A549 (cell line): ENCODE measurements around the gene ROR1. TPM values are rescaled to one million over a fixed set of nuclear protein-coding genes. Genes with fewer than 3 reads are reported as not detected.

Experiments
- ATAC-seq, 2 experiments: fragments of 200-7000 bp in 1 of 2; fragments of >200 bp in 1 of 2; cut with Nextera tagmentation in 1 of 2; cut with Tn5 transposase in 1 of 2; 3 replicates each; pipeline versions ENCODE4 v1.8.0 to v1.9.1; 2018 to 2020; ENCODE audit warnings: mild to moderate bottlenecking in 1 of 2, moderate library complexity in 1 of 2
- CTCF ChIA-PET: fragments of 300-600 bp; sonication (Branson Sonifier 250); formaldehyde crosslinking; extraction: SDS; loops from one replicate; lab custom pipeline; 2021; ENCODE audit warnings: antibody characterized with exemption, inconsistent platforms; lab: Yijun Ruan, JAX
- POLR2A ChIA-PET: fragments of 350-600 bp; formaldehyde crosslinking; extraction: SDS; loops from one replicate; lab custom pipeline; 2021; ENCODE audit warnings: antibody characterized with exemption, inconsistent platforms; lab: Yijun Ruan, JAX
- DNase-seq, 2 experiments: peaks; one replicate each; pipeline versions ENCODE4 v3.0.0 to v3.0.0-alpha.2; 2011 to 2016; ENCODE audit warnings: low read depth in 1 of 2, low spot score in 1 of 2
- FAIRE-seq: peaks from 2 replicates; lab custom pipeline; 2011; peaks lifted over from hg19 to GRCh38; lab: Jason Lieb, UNC
- H3K27ac ChIP-seq, 2 experiments: fragments of >200 bp; sonication (Bioruptor Twin); formaldehyde crosslinking; 3 replicates each; pipeline ENCODE4 v1.5.1; 2016 to 2017
- H3K4me1 ChIP-seq: fragments of >200 bp; sonication (Bioruptor Twin); formaldehyde crosslinking; 3 replicates; pipeline ENCODE4 v1.6.1; 2016
- H3K4me2 ChIP-seq: fragments of >200 bp; sonication (Bioruptor Twin); formaldehyde crosslinking; 3 replicates; pipeline ENCODE4 v1.6.1; 2016
- H3K4me3 ChIP-seq: fragments of >200 bp; sonication (Bioruptor Twin); formaldehyde crosslinking; 3 replicates; pipeline ENCODE4 v1.5.1; 2016
- H3K9me3 ChIP-seq: fragments of >200 bp; sonication (Bioruptor Twin); formaldehyde crosslinking; 3 replicates; pipeline ENCODE4 v1.6.1; 2016
- CBX2 ChIP-seq: fragments of 200-600 bp; sonication (generic); IDR thresholded peaks from 2 replicates; pipeline ENCODE4 v1.6.1; 2016; ENCODE audit warnings: low read depth, mild to moderate bottlenecking, borderline replicate concordance
- CTCF ChIP-seq: fragments of >200 bp; sonication (Bioruptor Twin); formaldehyde crosslinking; IDR thresholded peaks from 3 replicates; pipeline ENCODE4 v1.5.1; 2016
- E2F6 ChIP-seq: IDR thresholded peaks from 2 replicates; pipeline ENCODE4 v1.6.1; 2012; ENCODE audit warnings: low read depth, borderline replicate concordance
- ELK1 ChIP-seq: fragments of 150-350 bp; IDR thresholded peaks from 2 replicates; pipeline ENCODE4 v1.6.1; 2014; ENCODE audit warnings: low read depth, mild to moderate bottlenecking, low read length
- EP300 ChIP-seq, 2 experiments: fragments of >200 bp; sonication (Bioruptor Twin); formaldehyde crosslinking; IDR thresholded peaks; 2 replicates in 1 of 2; 3 replicates in 1 of 2; pipeline ENCODE4 v1.6.1; 2016 to 2017
- ESRRA ChIP-seq: fragments of 150-350 bp; IDR thresholded peaks from 2 replicates; pipeline ENCODE4 v1.6.1; 2014; ENCODE audit warnings: mild to moderate bottlenecking, low read length, borderline replicate concordance
- HEYL ChIP-seq: fragments of 250-450 bp; sonication (Bioruptor Pico); IDR thresholded peaks from 2 replicates; pipeline ENCODE4 v1.8.0; 2021; ENCODE audit warnings: mild to moderate bottlenecking, moderate library complexity
- JUN ChIP-seq, 2 experiments: fragments of >200 bp; sonication (Bioruptor Twin); formaldehyde crosslinking; IDR thresholded peaks; 2 replicates in 1 of 2; 3 replicates in 1 of 2; pipeline ENCODE4 v1.6.1; 2016 to 2017
- MAFK ChIP-seq: fragments of 450-650 bp; IDR thresholded peaks from 2 replicates; pipeline ENCODE4 v1.6.1; 2014; ENCODE audit not compliant: partially characterized antibody
- POLR2A ChIP-seq: IDR thresholded peaks from 2 replicates; pipeline ENCODE4 v1.6.1; 2012; ENCODE audit warnings: mild to moderate bottlenecking, low read length
- RAD21 ChIP-seq, 2 experiments: fragments of >200 bp in 1 of 2; sonication (Bioruptor Twin) in 1 of 2; formaldehyde crosslinking in 1 of 2; IDR thresholded peaks in 1 of 2; conservative IDR thresholded peaks in 1 of 2; 2 replicates in 1 of 2; 3 replicates in 1 of 2; pipeline ENCODE4 v1.6.1; 2012 to 2018; ENCODE audit warnings: inconsistent platforms in 1 of 2
- RCOR1 ChIP-seq: fragments of 150-350 bp; IDR thresholded peaks from 2 replicates; pipeline ENCODE4 v1.6.1; 2014; ENCODE audit warnings: antibody characterized with exemption, low read length, low read depth
- SMC3 ChIP-seq: fragments of >200 bp; sonication (Bioruptor Twin); formaldehyde crosslinking; IDR thresholded peaks from 3 replicates; pipeline ENCODE4 v1.6.1; 2018; ENCODE audit warnings: inconsistent platforms
- TP53 ChIP-seq: fragments of 250-450 bp; sonication (Bioruptor Pico); IDR thresholded peaks from 2 replicates; pipeline ENCODE4 v1.5.0; 2021; ENCODE audit warnings: mild to moderate bottlenecking, moderate library complexity
- ZC3H11A ChIP-seq: fragments of 450-650 bp; IDR thresholded peaks from 2 replicates; pipeline ENCODE4 v1.6.1; 2014; ENCODE audit warnings: antibody characterized with exemption, mild to moderate bottlenecking
- ZFP36 ChIP-seq: fragments of 450-650 bp; IDR thresholded peaks from 2 replicates; pipeline ENCODE4 v1.6.1; 2014; ENCODE audit warnings: borderline replicate concordance; ENCODE audit not compliant: partially characterized antibody
- WGBS: methylation state at CpG from one replicate; pipeline ENCODE4 v1.1.6; 2017; ENCODE audit errors: missing lambda C conversion rate; 5-methylcytosine and 5-hydroxymethylcytosine counted together
- polyA plus RNA-seq, 4 experiments: library from polyadenylated mRNA; depleted of rRNA in 3 of 4; stranded (reverse); fragments of >200 nt; fragmentation: RNase III in 1 of 4; extraction: RNeasy Plus Mini Kit Qiagen cat#74134 plus additional on column Dnase treatment in 1 of 4; gene quantifications; 2 replicates in 3 of 4; 3 replicates in 1 of 4; pipeline ENCODE4 v1.2.3, GENCODE V29; 2011 to 2017

The ROR1 gene
- polyA plus RNA-seq, 2 of the 4 experiments (the other 2 are of a cell fraction): 6.5 to 19.0 TPM

GRCh38 chr1:63915121-63915520, 141.3 kb downstream of the ROR1 start:
- FAIRE-seq: no peak
- TF ChIP-seq SMC3 (0 out of 3 replicates have a peak, but pooled peaks have one; percentile 9), ELK1 (no peak), RAD21 (conservative IDR thresholded peaks at IDR 0.05 in 1 of 2, IDR thresholded peaks at IDR 0.05 in 1 of 2) (peak; percentile 36 to 48; a peak in 3 of 5 replicates), EP300 (IDR thresholded peaks at IDR 0.05) (no peak), E2F6 (no peak)
- no peak overlapping the region for H3K4me3 ChIP-seq
- peak in 1 of 2 experiments; percentile 41 for DNase-seq
- H3K4me2 ChIP-seq: no peak overlapping the region
- POLR2A ChIA-PET: no interaction called here
- WGBS: 88% methylated on average over 1 of the region's 1 CpG
- CTCF ChIA-PET: interaction anchor here (1.3 to 3.0 kb wide), 3 partner anchors 76 to 241 kb away, joined by 3 to 11 read pairs (median 3); no protein-coding TSS in a partner anchor
- peak overlapping the region; percentile 30 to 51; a peak in 4 of 6 replicates for H3K27ac ChIP-seq
- peak in 1 of 2 experiments; percentile 69; a peak in 3 of 6 replicates for ATAC-seq
- H3K9me3 ChIP-seq: no peaks in the 10 kb centered on the region
- peaks cover 85% of the 10 kb centered on the region for H3K4me1 ChIP-seq

- Histone ChIP-seq H3K4me2 (peak overlapping the region; percentile 39), H3K4me3 (no peak overlapping the region), H3K27ac (peak overlapping the region; percentile 51 to 80; a peak in 4 of 6 replicates), H3K4me1 (peaks cover 90% of the 10 kb centered on the region), H3K9me3 (no peaks in the 10 kb centered on the region)
- DNase-seq (no peak), ATAC-seq (no peak), FAIRE-seq (no peak)
- POLR2A ChIA-PET: no interaction called here
- 69% methylated on average over 2 of the region's 2 CpGs for whole genome bisulfite sequencing
- no peak for TF ChIP-seq MAFK
- TF ChIP-seq JUN (IDR thresholded peaks at IDR 0.05): no peak
- no peak for TF ChIP-seq HEYL (CRISPR knock-in tag)
- TF ChIP-seq ESRRA: no peak
- no peak for TF ChIP-seq POLR2A
- TF ChIP-seq SMC3: no peak
- TF ChIP-seq CBX2: no peak
- no peak for TF ChIP-seq RCOR1
- TF ChIP-seq ZC3H11A: no peak
- TF ChIP-seq ZFP36: no peak
- CTCF ChIA-PET: no interaction called here
These were observed 142.9 kb downstream of the ROR1 start for GRCh38 chr1:63916485-63917360.

- TF ChIP-seq CTCF (0 out of 3 replicates have a peak, but pooled peaks have one; percentile 17), RAD21 (conservative IDR thresholded peaks at IDR 0.05 in 1 of 2, IDR thresholded peaks at IDR 0.05 in 1 of 2) (0 out of 5 replicates have a peak, but pooled peaks of 1 of the 2 experiments have one; percentile 13), ZC3H11A (no peak), TP53 (no peak)
- H3K4me3 ChIP-seq: no peak overlapping the region
- peaks cover 90% of the 10 kb centered on the region for H3K4me1 ChIP-seq
- ChIA-PET POLR2A (no interaction called here), CTCF (interaction anchor here (0.6 to 1.5 kb wide), 4 partner anchors 16 to 243 kb away, joined by 4 to 5 read pairs (median 4); no protein-coding TSS in a partner anchor)
- FAIRE-seq (no peak), ATAC-seq (0 out of 6 replicates have a peak, but pooled peaks of 1 of the 2 experiments have one; percentile 2), DNase-seq (peak in 1 of 2 experiments; percentile 51)
- H3K4me2 ChIP-seq: peak overlapping the region; percentile 69
- H3K9me3 ChIP-seq: no peaks in the 10 kb centered on the region
- WGBS: 73% methylated on average over 13 of the region's 13 CpGs
- H3K27ac ChIP-seq: peak overlapping the region; percentile 80 to 89
These were observed 144.0 kb downstream of the ROR1 start for GRCh38 chr1:63917571-63918417.
